ENCODE results near the gene RUSC1.
A peak's percentile ranks its signal among the peaks of the same experiment; 100 is the strongest.

RUSC1 gene

GRCh38 chr1:155295183-155295941, 25.3 kb upstream of the RUSC1 start:
- DNase-seq, result no peak

GRCh38 chr1:155295942-155296267, 24.8 kb upstream of the RUSC1 start:
- no peak for DNase-seq

- no peak for DNase-seq
These were observed 24.0 kb upstream of the RUSC1 start for GRCh38 chr1:155296661-155297060.

GRCh38 chr1:155297384-155297783, 23.3 kb upstream of the RUSC1 start:
- no peak for DNase-seq

- DNase-seq, result no peak
These were observed 20.7 kb upstream of the RUSC1 start for GRCh38 chr1:155300024-155300423.

GRCh38 chr1:155300553-155301329, 20.0 kb upstream of the RUSC1 start:
- DNase-seq, result no peak

- no peak for DNase-seq
These were observed 19.3 kb upstream of the RUSC1 start, which contains the start of gene PKLR for GRCh38 chr1:155301342-155301841. Gene PKLR (minus strand): TSS chr1:155301438. CDS start chr1:155301395, 43 bp downstream.

GRCh38 chr1:155304558-155305063, 16.1 kb upstream of the RUSC1 start:
- no peak for DNase-seq

DNA sequence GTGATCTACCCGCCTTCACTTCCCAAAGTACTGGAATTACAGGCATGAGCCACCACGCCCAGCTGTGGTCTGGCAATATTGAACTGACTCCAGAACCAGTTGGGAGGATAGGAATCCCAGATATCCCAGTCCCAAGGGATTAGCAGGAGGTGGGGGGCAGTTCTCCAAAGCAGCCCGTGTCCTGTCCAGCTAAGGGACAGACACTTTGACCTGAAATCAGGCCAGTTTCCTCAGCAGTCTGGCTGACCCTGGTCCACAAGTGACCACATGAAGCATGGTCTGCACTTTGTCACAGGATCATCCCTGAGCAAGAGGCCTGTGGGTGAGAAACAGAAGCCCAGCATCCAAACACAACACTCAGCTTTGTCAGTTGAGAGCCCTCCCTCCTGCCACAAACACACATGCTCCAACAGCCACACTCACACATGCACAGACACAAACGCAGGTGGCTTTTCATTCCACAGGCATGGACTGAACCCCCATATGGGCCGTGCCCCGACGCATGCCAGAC, 14.8 kb upstream of the RUSC1 start:
- no peak for DNase-seq

GRCh38 chr1:155307247-155307740, 13.4 kb upstream of the RUSC1 start:
- no peak for DNase-seq

- peak; percentile 98 for DNase-seq
These were observed 11.9 kb upstream of the RUSC1 start, which contains the start of gene FDPS for GRCh38 chr1:155308493-155309422. Gene FDPS (plus strand): TSS chr1:155308866. CDS start chr1:155309790, 924 bp downstream.

- DNase-seq, result no peak
These were observed 11.2 kb upstream of the RUSC1 start for GRCh38 chr1:155309423-155310021.

GRCh38 chr1:155313261-155313660, 7.4 kb upstream of the RUSC1 start:
- DNase-seq, result no peak

DNA sequence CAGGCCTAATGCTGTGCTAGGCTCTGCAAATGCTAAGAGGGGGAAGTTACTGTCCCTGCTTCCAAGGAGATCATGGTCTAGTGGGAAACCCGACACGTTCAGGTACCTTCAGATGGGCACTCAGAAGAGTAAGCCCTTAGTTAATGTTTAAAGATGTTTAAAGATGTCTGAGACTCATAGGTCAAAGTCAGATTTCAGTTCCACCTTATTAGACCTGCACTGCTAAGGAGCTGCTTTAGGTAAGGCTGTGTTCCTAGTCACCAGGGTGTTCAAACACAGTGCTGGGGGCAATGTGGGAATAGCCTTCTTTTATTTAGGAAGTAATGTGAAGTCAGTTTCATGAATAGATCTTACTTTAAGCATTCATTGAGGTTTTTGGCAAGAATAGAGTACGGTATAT, 3.8 kb upstream of the RUSC1 start:
- no peak for DNase-seq

DNA sequence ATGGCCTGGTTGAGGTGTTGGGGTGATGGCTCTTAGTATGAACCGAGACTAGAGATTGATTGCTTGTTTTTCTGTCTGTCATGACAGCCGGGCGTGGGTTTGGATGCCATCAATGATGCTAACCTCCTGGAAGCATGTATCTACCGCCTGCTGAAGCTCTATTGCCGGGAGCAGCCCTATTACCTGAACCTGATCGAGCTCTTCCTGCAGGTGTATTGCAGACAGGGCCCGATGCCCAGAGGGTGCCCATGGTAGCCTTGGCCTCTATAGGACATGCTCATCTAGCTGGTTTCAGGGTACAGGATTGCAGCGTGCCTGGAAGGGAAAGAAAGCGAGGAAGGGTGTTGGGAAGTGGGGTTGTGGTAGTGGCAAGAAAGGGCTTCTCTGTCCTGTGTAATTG, 2.6 kb upstream of the RUSC1 start:
- DNase-seq, result no peak

GRCh38 chr1:155319536-155319935, 1.2 kb upstream of the RUSC1 start:
- DNase-seq, result no peak

DNA sequence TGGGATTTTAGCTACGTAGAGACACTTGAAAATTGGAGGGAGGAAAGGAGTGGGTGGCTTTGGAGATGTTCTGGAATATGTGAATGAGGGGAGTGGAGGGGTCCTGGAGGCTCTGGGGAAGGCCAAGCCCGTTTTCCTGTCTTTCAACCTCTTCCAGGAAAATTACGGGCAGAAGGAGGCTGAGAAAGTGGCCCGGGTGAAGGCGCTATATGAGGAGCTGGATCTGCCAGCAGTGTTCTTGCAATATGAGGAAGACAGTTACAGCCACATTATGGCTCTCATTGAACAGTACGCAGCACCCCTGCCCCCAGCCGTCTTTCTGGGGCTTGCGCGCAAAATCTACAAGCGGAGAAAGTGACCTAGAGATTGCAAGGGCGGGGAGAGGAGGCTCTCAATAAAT, 442 bp upstream of the RUSC1 start:
- no peak for DNase-seq

GRCh38 chr1:155321639-155322503, 1.2 kb downstream of the RUSC1 start:
- no peak for DNase-seq

- no peak for DNase-seq
These were observed 1.9 kb downstream of the RUSC1 start for GRCh38 chr1:155322571-155322952.

- peak; percentile 91 for DNase-seq
These were observed 2.4 kb downstream of the RUSC1 start for GRCh38 chr1:155322953-155323728.
